HG02943 (cell line): ENCODE measurements around the gene SLC35D1.
A peak's percentile ranks its signal among the peaks of the same experiment; 100 is the strongest.
"Not testable (repeated sequence)": the region's sequence is repeated elsewhere in the genome, so short reads cannot be mapped to it uniquely, and the experiment has no call there.

ENCODE experiments used
- ATAC-seq: cut with Tn5 transposase; IDR thresholded peaks from one replicate; pipeline ENCODE4 v1.9.1; 2021; ENCODE audit warnings: mild to moderate bottlenecking, low read depth, moderate library complexity; ENCODE audit not compliant: unreplicated experiment

Gene SLC35D1

DNA sequence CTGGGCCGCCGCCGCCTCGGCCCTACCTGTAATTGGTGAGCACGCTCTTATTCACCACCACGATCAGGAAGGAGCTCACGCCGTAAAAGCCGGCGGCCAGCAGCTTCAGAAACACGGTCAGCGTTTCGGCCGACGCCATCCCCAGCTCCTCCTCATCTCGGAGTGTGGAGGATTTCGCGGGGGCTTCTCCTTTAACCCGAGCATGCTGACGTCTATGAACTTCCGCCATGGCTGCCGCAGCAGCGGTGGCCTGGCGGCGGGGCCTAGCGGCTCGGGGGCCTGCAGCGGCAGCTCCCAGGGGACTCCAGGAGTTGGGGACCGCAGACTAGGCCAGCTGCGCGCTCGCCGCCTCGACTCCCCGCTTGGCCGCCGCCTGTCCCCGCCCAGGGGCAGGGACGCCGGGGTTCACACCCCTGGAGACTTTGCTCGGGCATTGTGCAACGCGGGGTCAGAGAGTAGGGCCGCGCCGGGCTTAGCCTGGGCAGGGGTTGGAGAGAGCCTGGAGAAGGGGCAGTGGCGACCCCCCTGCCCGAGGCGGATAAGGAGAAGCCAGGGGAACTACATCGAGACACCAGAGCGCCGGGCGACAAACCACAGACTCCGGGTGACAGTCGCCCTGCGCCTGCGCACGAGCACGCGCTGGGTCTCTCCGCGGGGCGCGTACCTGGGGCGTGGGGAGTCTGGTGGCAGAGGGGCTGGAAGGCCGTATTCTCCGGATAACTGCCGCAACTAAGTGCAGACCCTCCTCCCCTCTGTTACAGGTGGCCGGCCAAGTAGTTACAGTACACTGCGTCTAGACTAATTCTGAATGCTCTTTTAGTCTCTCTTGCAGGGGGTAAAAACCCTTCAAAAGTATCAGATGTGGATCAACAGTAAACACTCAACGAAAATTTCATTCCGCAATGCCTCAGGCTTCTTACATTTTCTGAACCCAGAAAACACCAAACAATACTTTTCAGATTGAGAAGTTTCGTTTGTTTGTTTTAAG is at the start of gene SLC35D1:
TSS of gene SLC35D1 (minus strand) at position 364 of the 988 bp plus-strand sequence. CDS start at position 229, 135 bp downstream.
- peak; percentile 76 for ATAC-seq

DNA sequence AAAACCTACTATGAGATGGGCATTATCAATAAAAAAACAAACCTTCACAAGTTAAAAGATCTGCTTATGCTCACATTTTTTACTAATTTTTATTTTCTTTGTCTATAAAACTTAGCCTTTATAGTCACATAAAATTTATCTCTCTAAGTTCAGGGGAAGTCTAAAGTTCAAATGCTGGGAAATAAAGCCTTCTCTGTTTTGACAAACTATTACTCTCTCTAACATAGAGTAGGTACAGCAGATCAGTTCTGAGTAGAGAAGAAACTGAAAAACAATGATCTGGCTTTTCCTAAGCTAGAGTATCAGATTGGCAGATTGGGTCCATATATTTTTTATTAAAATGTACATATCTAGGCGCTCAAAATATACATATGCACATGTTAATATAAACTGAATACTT is 49.6 kb upstream of the SLC35D1 start:
- no peak for ATAC-seq

DNA sequence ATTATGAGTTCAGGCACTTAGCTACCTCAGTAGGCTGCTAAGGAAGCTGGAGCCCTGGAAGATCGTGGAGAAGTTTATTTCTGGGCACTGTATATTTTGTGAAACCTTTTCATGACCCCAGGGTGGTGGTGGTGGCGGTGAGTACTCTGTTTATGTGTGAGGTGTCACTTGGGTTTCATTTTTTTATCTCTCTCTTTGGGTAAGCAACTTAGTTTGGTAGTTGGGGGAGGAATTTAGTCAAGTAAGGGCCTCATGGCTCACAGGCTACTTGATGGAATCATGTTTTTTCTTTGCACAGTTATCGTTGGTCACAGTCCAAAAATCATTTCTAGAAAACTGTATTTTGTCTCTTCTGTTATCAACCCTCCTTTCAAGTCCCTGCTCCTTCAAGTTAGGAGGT is 46.9 kb upstream of the SLC35D1 start:
- ATAC-seq: no peak

DNA sequence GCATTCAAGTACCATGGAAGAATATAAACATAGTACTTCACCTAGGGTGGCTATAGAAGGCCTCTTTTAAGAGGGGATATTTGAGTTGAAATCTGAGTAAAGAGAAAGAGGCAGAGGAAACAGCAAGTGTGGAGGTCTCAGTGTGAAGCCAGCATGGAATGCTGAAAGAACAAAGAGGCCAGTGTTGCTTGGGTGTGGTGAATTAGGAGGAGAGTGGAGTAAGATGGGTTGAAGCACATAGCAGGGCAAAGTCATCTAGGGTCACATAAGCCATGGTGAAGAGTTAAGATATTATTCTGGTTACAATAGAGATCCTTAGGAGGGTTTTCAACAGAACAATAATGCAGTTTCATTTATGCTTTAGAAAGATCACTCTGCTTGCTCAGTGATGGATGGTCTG is 43.4 kb upstream of the SLC35D1 start:
- no peak for ATAC-seq

DNA sequence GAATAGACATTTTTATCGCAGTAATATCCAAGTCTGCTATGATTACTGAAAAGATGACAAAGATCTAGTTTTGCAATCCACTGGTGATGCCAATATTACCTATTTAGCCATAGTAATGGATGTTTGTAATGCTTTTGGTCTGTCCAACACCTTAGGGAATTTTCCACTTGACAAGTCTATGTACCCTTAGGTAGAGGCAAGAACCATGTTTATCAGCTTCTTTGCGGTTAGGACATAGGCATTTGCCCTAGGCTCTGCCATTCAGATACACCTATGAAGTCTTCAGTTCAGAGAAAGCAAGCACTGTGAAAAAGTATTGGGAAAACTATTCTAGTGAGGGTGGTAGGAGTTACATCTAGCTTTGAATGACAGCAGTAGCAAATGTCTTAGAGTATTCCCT is 40.2 kb upstream of the SLC35D1 start:
- ATAC-seq: no peak

DNA sequence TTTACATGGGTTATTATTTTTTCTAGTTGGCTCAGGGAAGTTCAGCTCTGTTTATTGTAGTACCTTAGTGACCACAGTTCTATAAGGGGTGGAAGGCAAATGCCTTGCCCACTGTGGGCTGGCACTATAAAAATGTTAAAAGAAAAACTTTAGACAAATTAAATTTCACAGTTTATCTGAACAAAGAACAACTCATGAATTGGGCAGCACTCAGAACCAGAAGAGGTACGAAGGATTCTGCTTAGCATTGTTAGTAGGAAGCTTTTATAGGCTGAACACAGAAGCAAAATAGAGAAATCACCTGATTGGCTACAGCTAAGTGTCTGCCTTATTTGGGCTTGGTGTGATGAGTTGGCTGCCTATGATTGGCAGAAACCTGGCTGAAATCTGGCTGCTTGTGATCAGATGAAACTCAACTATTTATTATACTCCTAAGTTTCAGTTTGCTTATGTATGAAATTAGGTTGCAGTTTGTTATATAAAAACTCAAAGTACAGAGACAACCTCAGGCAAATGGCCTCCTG is 35.8 kb upstream of the SLC35D1 start:
- ATAC-seq: no peak

DNA sequence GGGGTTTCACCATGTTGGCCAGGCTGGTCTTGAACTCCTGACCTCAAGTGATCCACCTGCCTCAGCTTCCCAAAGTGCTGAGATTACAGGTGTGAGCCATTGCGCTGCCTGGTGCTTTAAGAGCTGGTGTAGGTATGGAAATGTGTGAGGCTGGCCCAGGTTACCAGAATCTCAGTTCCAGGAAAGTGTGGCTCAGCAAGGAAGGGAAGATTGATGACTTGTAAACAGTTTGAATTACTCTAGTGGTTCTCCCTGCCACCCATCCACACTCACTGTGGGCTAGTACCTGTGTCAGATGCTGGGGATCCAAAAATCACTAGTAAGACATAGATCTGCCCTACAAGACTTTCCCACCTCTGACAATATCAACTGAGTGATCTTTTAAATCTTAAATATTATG is 34.5 kb upstream of the SLC35D1 start:
- no peak for ATAC-seq

DNA sequence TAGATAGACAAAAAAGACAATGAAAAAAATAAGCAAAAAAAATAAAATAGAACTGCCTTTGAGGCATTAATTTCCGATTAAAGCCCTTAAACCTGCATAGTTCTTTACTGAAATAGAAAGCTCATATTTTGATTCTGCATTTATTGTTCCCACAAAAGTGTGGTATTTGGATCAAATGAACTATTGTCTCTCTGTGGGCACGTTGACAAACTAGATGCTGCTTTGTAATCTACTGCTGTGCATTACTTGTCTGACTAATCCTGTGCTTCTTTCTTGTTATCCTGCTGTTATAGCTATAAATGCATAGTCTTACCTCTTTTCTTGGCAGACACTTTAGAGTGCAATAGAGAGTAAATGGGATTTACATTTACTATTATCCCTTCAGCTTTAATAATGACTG is 31.4 kb upstream of the SLC35D1 start:
- ATAC-seq: no peak

DNA sequence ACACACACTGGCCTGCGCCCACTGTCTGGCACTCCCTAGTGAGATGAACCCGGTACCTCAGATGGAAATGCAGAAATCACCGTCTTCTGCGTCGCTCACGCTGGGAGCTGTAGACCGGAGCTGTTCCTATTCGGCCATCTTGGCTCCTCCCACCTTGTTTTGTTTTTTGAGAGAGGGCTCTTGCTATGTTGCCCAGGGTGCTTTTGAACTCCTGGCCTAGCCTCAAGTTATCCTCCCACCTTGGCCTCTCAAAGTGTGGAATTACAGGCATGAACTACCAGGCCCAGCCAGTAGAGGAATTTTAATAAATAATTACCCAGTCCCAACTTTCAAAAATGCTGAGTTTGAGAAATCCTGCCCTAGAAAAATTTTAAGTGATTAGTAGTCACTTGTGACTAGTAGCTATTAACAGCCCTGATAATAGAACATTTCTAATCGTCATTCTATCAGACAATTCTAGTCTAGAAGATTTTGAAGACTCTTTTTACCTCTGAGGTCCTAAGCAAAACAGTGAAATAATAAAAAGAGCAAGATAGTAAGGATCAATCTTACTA is 30.9 kb upstream of the SLC35D1 start:
- ATAC-seq: no peak

DNA sequence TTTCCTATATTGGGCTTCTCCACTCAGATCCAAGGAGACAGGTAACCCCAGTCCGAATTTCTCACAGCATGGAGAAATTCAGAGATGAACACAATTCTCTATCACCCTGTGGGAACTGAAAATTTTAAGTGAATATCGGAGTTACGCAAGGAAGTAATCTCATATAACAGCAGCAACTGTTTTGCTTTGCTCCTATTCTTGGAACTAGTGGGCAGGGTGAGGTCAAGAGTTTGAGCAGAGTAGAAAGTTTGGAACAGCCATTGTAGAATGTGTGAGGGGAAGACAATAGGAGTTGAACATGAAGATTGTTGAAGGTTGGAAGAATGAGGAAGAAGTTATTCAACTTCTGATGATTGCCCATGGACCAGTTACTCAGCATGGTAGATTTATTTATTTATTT is 24.3 kb upstream of the SLC35D1 start:
- ATAC-seq: no peak

DNA sequence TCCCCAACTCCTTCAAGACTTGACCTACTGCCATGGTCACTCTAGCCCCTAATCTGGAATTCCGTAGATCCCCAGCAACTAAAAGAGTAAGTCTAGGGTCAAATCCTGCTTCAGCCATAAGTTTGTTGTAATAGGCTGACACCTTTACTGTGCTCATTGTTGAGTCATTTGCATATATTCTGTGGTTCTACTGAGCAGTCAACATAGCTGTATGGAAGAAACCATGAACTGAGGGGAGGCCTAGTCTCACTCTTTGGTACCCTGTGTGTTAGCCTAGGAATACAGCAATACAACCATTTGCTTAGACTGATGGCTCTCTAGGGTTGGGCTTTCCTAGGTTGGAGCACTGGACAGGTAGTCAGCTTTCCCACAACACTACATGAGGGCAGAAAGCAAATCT is 23.6 kb upstream of the SLC35D1 start:
- no peak for ATAC-seq

DNA sequence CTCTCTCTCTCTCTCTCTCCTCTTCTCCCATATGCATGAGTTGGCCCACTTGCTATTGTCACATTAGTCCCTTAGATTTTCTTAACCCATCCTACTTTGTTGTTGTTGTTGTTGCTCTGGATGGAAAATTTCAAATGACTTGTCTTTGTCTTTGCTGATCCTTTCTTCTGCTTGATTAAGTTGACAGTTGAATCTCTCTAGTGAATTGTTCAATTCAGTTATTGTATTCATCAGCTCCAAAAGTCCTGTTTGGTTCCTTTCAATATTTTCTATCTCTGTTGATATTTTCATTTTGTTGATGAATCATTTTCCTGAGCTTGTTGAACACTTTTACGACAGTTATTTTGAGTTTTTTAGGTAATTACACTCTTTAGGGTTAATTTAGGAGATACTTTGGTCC is 18.8 kb upstream of the SLC35D1 start:
- ATAC-seq: no peak

DNA sequence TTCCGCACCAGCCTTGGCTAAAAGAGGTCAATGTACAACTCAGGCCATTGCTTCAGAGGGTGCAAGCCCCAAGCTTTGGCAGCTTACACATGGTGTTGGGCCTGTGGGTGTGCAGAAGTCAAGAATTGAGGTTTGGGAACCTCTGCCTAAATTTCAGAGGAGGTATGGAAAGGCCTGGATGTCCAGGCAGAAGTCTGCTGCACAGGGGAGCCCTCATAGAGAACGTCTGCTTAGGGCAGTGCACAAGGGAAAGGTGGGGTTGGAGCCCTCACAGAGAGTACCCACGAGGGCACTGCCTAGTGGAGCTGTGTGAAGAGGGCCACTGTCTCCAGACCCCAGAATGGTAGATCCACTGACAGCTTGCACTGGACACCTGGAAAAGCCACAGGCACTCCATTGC is 13.7 kb upstream of the SLC35D1 start:
- not testable (repeated sequence) for ATAC-seq

DNA sequence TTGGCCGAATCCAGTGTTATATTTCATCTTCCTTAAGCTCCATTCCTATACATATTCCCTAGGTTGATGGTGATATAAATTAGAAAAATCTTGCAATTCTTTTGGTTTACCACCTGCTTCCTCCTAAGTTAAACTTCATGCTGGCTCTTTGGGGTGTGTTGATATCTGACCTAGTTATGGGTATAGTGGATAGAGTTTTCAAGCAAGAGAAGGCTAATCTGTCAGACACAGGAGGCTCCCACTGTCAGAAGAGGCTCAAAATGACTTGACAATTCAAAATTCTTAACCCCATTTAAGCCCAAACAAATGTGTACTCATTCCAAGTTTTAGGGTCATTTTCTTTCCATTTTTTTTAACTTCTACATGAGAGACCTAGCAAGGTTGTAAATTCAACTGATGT is 8.5 kb upstream of the SLC35D1 start:
- ATAC-seq: no peak

DNA sequence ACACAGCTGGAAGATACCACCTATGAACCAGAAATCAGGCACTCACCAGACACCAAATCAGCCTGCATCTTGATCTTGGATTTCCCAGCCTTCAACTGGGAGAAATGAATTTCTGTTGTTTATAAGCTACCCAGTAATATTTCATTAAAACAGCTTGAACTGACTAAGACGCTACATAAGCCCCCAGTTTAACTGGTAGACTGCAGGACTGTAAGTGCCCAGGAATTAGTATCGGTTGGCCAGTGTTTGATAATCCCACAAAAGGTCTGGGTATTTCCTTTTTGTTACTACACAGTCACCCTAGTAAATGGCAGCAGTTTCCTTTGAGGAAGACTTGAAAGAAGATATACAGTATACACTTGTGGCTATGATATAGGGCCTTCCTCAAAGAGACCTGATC is 7.3 kb upstream of the SLC35D1 start:
- no peak for ATAC-seq

DNA sequence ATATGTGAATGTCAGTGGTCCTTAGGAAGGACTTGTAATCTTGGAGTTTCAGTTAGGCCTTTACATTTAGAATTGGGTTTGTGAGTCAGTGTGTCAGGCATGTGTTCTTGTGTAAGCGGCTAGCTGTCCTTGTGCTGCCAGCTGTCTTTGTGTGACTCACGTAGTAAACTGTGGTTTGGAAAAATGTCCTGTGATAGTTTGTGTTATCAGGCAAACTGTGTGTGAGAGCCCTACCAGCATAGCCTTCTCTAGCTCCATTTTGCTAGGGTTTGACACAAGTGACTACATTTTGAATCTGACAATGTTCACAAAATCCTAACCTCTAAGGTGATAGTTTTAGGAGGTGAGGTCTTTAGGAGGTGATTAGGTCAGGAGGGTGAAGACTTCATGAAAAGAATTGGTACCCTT is 6.9 kb upstream of the SLC35D1 start:
- ATAC-seq: no peak

DNA sequence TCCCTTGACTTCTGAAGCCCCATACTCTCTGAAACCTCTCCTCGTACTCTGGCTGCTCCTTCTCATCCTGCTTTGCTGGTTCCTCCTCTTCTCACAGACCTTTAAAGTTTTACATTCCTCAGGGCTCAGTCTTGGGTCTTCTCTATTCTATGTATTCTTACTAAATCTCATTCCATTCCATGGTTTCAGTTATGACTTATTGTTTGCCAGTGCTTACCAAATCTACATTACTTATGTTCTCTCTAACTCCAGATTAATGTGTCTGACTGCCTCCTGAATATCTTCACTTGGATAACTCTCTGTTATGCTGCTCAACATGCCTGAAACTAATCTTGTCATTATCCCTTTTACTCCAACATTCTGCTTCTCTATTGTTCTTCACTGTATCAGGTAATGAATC is 5.4 kb upstream of the SLC35D1 start:
- no peak for ATAC-seq

DNA sequence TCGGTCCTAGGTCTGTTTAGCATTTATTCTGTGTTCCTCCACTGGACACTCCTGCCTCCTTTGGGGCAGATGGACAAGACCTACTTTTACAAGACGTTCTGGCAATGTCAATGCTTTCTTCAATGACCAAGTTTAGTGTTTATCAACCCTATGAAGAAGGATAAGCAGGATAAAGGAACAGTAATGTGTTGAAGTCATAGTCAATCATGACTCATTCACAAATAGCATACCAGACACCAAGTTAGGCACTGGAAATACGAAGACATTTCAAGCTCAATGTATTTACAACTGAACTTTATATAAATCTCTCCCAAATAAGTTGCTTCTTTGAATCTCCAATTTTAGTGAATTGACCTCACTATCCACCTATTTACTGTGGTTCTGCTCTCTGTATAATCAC is 4.8 kb upstream of the SLC35D1 start:
- ATAC-seq: no peak

DNA sequence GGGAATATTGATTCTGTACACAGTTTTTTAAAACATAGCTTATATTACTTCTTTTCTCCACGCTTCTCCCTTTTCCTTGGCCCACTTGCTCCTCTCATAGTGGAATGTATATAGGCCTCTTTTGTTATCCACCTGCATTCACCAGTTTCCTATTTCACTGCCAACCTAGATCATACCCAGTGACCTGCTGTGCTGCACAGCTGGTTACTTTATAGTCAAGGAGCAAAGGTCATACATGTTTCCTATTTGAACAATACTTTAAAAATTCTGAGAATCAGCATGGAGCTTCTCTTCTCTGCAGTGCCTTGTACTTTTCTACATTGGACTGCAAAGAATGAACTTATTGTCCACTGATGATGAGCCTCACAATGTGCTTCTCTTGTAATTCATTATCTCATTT is 4.3 kb upstream of the SLC35D1 start:
- no peak for ATAC-seq

DNA sequence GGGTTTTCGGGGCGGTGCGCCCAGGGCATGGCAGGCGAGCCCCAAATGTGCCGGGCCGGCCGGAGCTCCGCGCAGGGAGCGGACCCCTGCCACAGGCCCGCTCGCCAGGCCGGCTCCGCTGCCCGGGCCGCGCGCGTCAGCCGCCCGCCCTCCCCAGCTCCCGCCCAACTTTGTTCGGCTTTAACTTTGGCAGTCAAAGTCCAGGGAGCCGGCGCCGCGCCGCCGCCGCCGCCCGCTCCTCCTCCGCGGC is 488 bp downstream of the SLC35D1 start:
- ATAC-seq: peak; percentile 27

DNA sequence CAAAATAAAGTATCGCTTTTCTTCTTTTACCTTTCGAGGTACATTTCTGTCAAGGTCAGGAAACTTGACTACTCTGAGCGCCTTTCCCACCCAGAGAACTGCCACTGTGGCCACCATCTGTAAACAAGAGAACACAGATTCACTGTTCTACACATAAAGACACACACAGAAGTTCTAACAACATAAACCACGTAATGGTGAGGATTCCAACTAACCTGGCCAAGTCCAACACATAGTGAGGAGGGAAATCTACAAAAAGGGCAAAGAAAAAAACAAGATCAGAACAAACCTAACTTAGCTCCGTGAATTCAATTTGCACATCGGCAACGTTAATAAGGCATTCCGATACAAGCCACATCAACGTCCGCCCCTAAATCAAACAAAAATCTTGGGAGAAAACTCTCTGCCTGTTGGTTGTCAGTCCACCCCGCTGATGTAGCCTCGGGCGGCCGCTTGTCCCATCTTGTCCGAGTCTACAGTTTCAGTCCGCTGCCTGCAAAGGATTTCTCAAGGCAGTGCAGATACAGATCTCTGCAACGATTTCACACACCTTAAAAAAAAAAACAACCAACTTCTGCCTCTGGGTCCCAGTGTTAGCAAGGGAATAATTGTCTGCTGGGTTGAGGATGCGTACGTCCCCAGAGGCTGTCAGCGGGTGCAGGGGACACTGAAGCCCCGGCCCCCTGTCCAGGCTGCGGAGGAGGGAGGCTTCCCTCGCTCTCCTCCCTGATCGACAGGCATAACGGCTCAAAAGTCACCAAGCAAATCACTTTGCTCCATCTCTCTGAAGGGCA is 1.0 kb downstream of the SLC35D1 start:
- peak; percentile 31 for ATAC-seq
